ENCODE data around the gene ST7.
A peak's percentile ranks its signal among the peaks of the same experiment; 100 is the strongest.
"Not testable (repeated sequence)": the region's sequence is repeated elsewhere in the genome, so short reads cannot be mapped to it uniquely, and the experiment has no call there.

The ST7 gene

DNA sequence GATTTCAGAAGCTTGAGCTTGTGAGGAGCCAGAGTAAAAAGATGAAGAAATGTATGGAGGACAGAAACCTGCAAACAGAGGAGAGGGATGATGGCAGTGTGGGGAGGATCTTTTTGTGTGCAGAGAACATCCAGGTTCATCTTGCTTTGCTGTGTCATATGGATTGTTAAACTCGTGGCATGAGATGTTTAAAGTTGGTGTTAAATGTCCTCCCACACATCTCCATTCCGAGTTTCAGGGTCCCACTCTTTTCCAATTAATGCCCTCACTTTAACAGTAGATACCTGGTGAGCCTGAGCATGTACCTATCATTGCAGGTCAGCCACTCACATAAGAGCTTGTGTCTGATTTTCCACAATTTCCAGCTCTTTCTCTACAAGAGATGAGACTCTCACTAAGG is 147.7 kb downstream of the ST7 start:
- no peak for DNase-seq

DNA sequence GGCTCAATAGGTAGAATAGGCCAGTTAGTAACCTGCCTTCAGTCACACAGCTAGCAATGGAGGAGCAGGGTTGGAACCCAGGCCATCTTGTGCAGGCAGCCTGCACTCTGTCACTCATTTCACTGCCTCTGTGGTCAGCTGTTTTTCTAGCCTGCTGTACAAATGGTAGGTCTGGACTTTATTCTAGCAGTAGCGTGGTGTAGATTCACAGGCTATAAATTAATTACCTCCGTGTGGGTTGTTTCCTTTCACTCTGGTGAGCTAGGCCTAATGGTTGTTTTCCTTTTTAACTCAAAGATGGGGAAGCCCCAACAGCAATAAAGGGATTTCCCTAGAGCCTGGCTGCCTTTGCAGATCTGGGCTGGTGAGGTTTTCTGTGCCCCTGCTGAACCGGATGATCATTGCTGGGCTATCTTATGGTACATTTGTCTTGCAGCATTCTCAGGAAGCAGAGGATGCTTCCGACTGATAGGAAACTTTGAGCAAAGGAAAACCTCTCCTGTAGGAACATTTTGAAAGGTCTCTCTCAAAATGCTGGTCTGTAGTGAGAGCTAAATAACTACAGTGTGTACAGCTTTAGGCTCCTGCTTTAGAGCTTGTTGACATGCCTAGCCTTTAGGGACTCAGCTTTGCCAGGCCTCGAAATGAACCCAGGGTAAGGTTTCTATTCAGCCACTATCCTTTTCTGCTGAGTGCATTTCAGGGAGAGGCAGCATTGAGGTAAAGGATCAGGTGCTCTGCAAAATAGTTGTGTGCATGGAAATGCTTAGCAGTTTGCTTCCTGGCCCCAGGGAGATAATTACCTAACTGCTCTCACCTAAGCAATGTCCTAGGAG is 157.4 kb downstream of the ST7 start:
- DNase-seq: no peak

DNA sequence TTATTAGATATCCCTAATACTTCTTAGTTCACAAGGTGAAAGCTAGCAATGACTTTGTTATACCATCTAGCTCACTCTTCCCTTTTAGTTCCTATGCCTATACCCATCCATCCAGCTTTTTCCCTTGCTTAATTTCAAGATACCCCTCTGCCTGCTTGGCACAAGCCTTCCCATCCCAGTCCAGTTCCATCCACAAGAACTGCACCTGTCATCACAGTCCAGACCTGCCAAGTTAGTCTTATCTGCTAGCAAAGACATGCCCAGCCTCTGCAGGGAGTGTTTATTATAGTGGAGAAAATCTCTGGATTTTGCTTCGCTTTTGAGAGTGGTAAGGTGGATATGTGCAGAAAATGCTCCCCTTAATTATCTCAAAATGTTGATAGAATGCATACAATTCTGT is 158.2 kb downstream of the ST7 start:
- DNase-seq: no peak

DNA sequence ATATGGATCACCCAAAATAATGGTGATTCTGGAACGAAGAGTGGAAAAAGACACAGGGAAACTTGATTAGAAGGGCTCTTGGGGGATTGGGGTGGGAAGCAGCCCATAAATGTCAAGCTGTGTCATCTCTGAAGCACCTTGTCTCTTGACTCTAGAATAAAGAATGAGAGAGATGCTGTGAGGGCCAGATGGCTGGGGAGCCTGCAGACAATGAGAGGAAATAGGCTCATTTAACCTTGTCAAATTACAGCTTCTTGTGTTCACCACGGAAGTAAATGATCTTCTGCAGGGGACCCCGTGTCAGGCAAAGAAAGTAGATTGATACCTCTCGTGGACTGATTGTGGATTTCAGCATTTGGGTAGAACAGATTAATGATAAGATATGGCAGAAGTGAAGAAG is 159.3 kb downstream of the ST7 start:
- DNase-seq: peak; percentile 11

DNA sequence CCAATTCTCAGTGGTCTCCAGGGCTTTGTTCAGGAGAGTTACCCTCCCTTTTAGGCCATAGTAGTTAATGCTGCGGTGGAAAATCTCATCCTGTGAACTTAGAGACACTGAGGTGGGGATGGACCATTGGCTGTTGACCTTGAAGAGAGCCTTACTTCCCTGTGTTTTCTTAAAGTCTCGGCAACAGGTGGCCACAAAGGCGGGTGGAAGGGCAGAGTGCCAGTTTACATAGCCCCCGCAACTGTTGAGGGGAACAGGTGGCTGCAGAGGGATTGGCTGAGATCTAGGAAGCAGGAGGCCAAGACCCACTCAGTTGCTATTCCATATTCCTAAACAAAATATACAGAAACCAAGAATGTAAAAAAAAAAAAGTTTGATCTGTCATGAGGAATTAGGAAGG is 160.6 kb downstream of the ST7 start:
- DNase-seq: no peak

DNA sequence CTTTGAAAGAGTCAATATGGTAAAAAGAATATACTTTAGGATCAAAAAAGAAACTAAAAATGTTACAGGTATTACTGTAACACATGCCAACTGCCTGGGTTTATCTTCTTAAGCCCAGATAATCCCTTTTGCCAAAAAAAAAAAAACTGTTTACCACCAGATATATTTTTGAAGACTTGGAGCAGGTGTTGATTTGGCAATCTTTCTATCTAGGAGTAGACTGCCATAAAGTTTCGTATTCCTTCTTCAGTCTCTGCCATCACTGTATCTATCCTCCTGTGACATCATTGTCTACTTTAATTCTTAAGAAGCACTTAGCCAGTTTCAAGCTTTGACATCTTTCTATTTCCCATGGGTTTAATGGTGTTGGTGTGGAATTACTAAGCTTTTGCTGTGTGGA is 161.0 kb downstream of the ST7 start:
- no peak for DNase-seq

DNA sequence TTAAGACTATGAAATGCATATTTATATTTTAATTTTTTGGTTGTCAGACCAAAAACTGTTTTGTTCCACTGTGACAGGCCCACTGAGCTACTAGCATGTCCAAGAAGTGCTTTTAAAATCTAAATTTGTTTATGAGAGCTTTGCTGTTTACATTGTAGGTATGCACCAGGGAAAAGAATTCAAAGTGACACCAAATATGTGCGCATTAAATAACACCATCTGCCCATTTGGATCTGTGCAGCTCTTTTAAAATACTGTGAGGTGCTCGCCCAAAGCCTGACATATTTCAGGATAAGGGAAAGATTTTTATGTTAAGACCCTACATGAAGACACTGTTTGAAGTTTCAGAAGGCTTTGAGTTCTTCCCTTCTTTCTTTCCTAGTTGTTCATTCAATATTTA is 162.9 kb downstream of the ST7 start:
- DNase-seq: peak; percentile 58

DNA sequence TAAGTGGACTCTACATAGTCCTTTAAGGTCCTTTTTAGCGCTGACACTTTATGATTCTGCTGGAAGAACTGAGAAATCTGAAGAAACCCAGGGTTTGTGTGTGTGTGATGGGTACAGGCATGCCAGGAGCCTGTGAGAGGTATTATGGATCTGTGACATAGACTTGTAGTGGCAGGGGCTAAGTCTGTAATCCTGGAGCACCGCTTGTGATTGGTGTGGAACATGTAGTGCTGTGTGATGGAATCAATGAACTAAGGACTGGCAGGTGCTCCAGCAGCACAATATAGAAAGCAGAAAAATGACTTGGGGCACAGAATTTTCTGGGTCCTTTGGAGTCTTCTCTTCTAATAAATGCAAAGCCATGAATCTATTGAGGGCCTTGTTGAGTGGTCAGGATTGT is 163.9 kb downstream of the ST7 start:
- DNase-seq: no peak

DNA sequence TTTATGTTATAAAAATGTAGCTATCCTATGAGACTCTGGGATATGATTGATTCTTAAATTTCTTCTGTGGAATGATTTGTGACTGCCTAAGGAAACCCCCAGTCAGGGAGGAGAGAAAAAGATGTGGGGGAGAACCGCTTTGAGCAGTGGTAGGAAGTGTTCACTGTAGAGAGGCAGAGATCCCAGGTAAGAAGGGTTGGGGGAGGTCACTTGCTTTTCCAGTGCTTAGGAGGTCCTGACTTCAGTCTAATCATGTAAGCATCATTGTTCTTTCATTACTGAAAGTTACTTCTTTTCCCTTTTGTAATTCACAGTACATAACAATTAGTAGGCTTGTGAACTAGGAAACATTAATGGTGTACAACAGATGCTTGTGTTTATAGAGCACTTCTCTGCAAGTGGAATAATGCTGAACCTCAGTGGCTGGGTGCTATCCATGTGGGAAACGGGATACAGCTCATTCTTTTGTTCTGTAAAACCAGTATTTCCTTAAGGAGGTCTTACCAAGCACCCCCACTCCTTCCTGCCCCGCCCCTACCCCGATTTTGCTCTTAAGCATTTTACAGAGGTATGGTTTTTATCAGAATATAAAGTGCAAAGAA is 165.4 kb downstream of the ST7 start:
- DNase-seq: peak; percentile 76

DNA sequence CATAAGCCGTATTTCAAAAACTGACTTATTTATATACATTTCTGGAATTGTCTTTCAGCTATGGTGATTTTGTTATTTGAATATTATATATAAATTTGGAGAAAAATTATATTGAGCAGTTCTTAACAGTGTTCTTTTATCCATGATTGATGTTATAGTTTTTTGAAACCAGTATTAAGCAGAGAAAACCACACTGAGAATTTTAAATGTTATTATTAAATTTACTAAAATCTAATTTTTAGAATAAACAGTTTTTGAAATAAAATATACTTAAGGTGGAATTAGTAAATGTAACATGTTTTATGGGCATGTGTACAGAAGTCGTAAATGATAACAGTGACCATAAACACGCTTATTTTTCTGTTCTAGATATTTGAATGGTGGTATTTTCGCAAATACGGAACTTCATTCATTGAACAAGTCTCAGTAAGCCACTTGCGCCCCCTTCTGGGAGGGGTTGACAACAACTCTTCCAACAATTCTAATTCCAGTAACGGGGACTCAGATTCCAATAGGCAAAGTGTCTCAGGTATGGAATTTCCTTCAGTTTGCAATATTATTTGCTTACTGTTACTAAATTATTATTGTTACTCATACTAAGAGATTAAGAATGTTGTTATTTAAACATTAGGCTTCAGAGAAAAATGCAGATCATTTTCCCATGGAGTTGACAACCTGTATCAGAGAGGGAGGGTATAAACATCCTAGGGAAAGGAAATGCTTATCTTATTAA is 166.1 kb downstream of the ST7 start:
- DNase-seq: peak; percentile 94

DNA sequence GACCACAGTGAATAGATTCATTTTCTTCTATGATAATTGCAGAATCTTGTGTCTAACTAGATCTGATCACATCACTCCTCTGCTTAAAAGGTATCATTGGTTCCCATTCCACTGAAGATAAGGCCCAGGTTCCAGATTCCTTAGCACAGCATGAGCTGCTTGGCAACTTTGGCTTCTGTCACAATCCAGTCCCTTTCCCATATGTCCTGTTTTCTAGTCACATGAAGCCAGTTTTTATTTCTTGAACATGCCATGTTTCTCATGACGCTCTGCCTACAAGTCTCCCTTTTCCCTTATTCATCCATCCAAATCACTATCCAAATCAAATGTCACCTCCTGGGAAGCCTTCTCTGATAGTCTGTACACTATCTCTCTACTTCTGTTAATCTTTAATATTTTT is 167.0 kb downstream of the ST7 start:
- DNase-seq: not testable (repeated sequence)

DNA sequence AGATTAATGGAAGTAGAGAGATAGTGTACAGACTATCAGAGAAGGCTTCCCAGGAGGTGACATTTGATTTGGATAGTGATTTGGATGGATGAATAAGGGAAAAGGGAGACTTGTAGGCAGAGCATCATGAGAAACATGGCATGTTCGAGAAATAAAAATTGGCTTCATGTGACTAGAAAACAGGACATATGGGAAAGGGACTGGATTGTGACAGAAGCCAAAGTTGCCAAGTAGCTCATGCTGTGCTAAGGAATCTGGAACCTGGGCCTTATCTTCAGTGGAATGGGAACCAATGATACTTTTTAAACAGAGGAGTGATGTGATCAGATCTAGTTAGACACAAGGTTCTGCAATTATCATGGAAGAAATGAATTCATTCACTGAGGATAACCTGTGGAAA is 168.7 kb downstream of the ST7 start:
- DNase-seq: not testable (repeated sequence)

DNA sequence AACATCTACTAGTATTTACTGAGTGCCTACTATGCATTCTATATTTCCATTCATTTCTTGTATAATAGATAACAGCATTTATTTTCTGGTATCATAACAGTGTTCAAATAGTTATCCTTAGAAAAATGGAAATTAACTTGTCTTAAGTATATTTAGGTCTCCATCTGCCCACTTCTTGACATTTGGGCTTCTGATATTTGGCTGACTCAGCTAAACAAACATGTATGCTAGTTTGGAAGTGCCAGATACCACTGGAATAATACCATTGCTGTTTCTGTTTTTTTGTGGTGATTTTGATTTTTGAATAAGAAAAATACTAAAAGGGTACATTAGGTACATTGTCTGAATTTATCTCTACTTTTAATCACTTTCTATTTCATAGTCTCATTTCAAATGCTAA is 169.2 kb downstream of the ST7 start:
- no peak for DNase-seq

DNA sequence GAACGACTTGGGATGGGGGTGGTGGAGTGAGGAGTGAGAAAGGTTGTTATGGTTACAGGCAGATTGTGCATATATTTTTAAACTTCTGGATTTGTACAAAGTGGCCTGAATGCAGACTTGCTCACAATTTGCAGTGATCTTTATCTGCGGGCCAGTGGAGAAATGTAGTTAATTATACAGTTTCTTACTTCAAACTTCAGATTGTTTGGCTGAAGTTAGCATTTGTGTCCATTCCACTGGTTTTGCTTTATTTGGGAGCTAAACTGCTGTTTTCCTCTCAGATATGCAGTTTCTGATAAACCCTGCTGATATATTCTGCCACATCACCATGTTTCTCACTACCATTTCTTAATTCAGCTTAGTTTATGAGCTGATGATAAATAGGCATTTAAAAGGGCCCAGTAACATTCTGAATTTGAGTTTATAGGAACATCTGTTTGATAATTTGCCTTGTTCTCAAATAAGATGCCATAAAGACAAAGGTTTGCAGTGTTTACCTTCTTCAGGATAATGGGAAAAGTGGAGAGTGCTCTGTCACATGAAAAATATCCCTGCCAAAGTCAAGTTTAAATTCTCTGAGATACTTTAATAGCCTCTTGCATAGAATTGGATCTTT is 170.1 kb downstream of the ST7 start:
- no peak for DNase-seq

DNA sequence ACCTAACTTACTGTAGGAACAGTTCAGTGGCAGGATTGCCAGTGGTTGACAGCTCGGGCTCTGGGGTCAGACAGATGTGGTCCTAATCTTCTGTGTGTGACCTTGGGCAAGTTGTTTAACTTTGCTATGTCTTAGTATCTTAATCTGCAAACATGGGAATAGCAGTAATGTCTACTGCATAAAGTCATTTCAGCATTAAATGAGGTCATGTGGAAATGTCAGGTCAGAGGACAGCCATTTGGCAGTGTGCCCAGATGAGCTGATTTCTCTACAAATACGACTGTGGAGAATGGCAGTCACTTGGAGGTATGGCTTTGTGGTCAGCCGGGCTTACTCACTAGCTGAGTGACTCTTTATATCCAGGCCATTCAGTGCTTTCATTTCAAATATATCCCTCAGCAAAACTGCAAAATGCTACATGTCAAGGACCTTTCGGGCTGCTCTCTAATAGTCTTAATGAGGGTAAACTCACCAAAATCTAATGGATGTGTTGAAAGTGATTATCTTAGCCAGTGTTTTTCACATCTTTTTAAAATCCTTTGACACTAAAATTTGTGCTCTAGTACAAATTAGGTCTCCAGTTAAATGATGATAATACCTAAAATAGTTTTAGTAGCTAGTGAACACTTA is 171.4 kb downstream of the ST7 start:
- no peak for DNase-seq

DNA sequence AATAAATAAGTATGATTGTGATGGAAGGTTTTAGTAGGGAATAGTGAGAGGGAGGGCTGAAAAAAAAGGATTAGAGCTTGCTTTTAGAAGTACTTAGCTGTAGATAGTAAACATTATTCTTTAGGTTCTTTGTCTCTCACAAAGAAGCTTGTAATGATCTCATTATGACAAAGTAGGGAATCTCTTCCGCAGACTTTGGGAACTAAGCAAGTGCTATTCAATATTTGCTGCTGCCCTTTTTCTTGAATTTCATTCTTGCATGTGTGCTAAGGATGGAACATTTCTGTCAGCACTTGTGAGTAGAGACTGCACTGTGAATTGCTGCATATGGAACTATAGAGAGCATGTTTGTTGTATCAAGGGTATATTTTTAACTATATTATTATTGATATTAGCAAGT is 173.4 kb downstream of the ST7 start:
- DNase-seq: no peak

DNA sequence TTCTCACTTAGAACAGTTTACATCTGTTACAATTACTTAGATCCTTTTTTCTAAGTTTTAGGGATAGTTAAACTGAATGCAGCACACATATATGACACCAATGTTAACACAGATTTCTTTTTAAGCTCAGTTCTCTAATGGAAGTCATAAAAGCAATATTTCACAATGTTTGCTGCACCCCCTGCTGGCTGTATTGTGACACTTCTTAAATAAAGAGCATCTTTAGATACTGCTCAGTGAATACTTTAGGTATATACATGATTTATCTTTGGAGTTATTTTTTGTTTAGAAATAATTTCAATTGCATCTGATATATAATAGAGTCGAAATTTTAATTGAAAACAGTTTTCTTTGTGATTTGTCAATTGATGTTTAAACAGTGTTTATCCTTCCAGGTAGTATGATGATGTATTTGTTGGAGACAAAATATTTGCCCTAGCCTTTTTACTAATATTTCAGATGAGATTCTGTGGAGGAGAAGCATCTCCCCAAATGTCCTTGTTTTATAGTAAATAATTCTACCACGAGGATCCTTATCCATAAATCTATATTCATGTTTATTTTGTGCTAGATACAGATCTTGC is 174.4 kb downstream of the ST7 start:
- DNase-seq: peak; percentile 79

DNA sequence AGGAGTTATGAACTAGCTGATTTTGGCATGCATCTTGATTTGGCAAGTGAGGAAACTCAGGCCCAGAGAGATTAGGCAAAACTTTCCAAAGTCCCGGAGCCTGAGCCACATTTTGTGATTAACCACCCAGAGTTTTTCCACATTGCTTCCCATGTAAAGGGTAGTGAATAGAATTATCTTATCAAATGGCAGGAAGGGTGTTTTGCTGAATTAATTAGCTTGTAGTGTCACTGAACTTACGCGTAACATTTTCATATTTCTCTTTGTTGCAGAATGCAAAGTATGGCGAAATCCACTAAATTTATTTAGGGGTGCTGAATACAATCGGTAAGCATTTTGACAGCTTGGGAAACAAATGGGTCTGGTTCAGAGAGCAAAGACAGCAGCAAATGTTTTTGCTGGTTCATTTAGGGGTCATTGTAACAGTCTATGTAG is 176.2 kb downstream of the ST7 start:
- DNase-seq: no peak

DNA sequence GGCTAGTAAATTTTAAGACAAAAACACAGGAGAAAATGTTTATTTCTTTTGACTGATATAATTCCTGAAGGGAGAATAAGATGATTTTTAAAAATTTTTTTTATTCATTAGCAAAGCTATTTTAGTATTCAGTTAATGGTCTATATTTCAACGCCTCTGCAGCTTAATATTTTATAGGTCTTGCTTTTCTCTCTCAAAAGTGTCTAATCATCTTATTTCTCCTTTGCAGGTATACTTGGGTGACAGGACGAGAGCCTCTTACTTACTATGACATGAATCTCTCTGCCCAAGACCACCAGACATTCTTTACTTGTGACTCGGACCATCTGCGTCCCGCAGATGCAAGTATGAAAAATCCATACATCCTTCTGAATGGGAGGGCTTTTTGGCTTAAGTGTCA is 177.0 kb downstream of the ST7 start:
- no peak for DNase-seq

DNA sequence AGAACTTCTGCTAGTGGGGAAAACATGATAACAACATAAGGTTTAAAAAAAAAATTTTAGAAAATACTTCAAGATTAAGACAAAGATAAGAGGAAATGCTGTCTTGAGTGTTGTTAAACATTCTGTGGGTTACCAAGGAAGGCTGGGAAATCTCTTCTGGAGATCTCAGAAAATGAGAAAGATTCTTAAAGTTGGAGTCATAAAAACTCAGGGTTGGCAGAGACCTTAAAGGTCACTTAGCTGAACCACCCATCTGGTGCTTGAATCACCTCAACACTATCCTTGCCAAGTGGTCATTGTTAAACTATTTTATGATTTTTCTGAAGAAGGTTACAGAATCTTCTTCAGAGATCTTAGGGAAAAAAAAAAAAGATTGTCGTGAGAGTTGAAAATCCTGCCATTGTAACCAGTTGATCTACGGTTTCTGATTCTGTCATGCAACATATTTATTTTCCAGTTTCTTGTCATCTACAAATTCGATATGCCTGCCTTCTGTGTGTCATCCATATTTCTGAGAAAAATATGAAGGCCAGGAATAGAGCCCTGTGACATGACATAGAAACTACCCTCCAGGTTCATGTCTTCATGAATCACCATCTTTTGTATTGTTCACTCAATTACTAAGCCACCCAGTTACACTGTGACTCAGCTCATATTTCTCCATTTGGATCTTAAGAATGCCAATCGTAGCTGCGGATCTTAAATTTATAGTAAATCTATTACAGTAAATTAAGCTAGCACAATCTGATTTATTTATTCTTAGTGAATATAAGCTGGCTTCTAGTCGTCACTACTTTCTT is 179.2 kb downstream of the ST7 start:
- DNase-seq: no peak

DNA sequence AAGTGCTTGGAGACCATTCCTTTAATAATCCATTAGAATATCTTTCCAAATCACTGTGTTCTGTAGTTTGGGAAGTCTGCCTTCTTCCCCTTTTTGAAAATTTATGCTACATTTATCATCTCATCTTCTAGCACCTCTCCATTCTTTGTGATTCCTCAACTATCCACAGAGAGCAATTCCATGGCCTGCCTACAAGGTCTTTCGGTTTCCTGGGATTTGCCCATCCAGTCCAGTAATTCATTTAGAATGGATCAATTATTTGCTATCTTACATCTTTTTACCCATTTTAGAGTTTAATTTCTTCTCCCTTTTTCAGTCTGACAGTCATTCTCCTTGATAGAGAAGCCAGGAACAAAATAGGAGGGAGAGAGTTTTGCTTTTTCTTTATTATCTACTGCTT is 179.8 kb downstream of the ST7 start:
- DNase-seq: no peak

DNA sequence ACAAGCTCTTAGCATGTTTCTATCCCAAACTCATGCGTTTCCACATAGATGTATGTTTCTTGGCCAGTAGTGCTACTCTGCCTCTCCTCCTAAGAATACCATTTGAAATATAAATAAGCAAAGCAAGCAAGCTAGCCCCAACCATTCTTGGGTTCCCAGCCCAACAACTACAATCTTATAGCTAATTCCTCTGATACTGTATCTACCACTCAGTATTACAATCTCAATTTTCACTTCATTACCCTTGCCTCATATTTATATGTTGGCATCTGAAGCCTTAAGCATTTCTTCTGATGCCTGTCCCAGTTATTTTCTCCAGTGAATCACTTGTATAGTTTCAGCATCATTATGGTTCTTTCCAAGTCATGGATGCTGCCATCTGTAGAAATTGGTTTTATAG is 181.1 kb downstream of the ST7 start:
- DNase-seq: no peak

Data from NCI-H1694 (cell line).